Measurements from ENCODE around the gene PLPP1.

GRCh38 chr5:55541056-55541635, 6.4 kb upstream of the PLPP1 start:
- TF ChIP-seq CTCF (IDR thresholded peaks at IDR 0.05 in 2 of 3, conservative IDR thresholded peaks at IDR 0.05 in 1 of 3; ENCODE audit: borderline replicate concordance in 1 of 3, insufficient read depth in 1 of 3, low read depth in 2 of 3, low read length in 2 of 3) (no peak), JUND (IDR thresholded peaks at IDR 0.05) (no peak), POLR2A (IDR thresholded peaks at IDR 0.05; ENCODE audit: borderline replicate concordance, extremely low read depth, insufficient read depth, insufficient read length) (no peak), EZH2phosphoT487 (IDR thresholded peaks at IDR 0.05; ENCODE audit: borderline replicate concordance) (no peak), EZH2 (IDR thresholded peaks at IDR 0.05) (no peak), POLR2AphosphoS5 (IDR thresholded peaks at IDR 0.05; ENCODE audit: low read depth, low read length) (no peak), ZFX (IDR thresholded peaks at IDR 0.05) (no peak), RAD21 (IDR thresholded peaks at IDR 0.05; ENCODE audit: low read depth) (no peak), SP1 (IDR thresholded peaks at IDR 0.05; ENCODE audit: low read depth) (no peak), ZBTB33 (IDR thresholded peaks at IDR 0.05; ENCODE audit: extremely low read depth, insufficient replicate concordance, low read length) (no peak), ZNF274 (IDR thresholded peaks at IDR 0.05; ENCODE audit: low read depth, low read length) (no peak), ATF3 (IDR thresholded peaks at IDR 0.05) (no peak), EGR1 (IDR thresholded peaks at IDR 0.05; ENCODE audit: low read depth) (no peak)

Measured in HCT116 (cell line).